VCaP (cell line): ENCODE results near the gene C19orf53.

Source experiments
- H3K27ac ChIP-seq: fragments of 450-650 bp; 2 replicates; pipeline ENCODE4 v1.5.1; 2017
- CTCF ChIP-seq: fragments of 450-650 bp; conservative IDR thresholded peaks from 2 replicates; pipeline ENCODE4 v1.5.1; 2017; ENCODE audit warnings: mild to moderate bottlenecking, moderate library complexity

Gene C19orf53

GRCh38 chr19:13804830-13805683 lies 30.8 kb downstream of the C19orf53 start:
- TF ChIP-seq CTCF: peak; percentile 45
- H3K27ac ChIP-seq: no peak overlapping the region

- no peak for TF ChIP-seq CTCF
- no peak overlapping the region for H3K27ac ChIP-seq
These were observed 32.5 kb downstream of the C19orf53 start for GRCh38 chr19:13806728-13807127.

GRCh38 chr19:13807421-13808021 lies 33.3 kb downstream of the C19orf53 start:
- TF ChIP-seq CTCF: no peak
- no peak overlapping the region for H3K27ac ChIP-seq

- H3K27ac ChIP-seq: no peak overlapping the region
- no peak for TF ChIP-seq CTCF
These were observed 34.6 kb downstream of the C19orf53 start for GRCh38 chr19:13808856-13809255.

GRCh38 chr19:13812544-13812943 lies 38.3 kb downstream of the C19orf53 start:
- H3K27ac ChIP-seq: no peak overlapping the region
- TF ChIP-seq CTCF: no peak

GRCh38 chr19:13813147-13813546 lies 38.9 kb downstream of the C19orf53 start:
- no peak overlapping the region for H3K27ac ChIP-seq
- no peak for TF ChIP-seq CTCF

GRCh38 chr19:13814550-13814949 lies 40.3 kb downstream of the C19orf53 start:
- TF ChIP-seq CTCF: no peak
- no peak overlapping the region for H3K27ac ChIP-seq
